NCI-H128 (cell line): ENCODE results near the gene GIGYF2.
"Not testable (repeated sequence)": the region's sequence is repeated elsewhere in the genome, so short reads cannot be mapped to it uniquely, and the experiment has no call there.

ENCODE experiments used
- DNase-seq: peaks from one replicate; lab custom pipeline; 2025; ENCODE audit not compliant: unreplicated experiment; lab: John Stamatoyannopoulos, UW

Gene GIGYF2

GRCh38 chr2:232802091-232802490, 105.0 kb downstream of the GIGYF2 start:
- DNase-seq, result no peak

- no peak for DNase-seq
Measured at GRCh38 chr2:232809349-232810124, 112.4 kb downstream of the GIGYF2 start.

GRCh38 chr2:232810444-232810843, 113.3 kb downstream of the GIGYF2 start:
- DNase-seq, result no peak

GRCh38 chr2:232815569-232815968, 118.4 kb downstream of the GIGYF2 start:
- no peak for DNase-seq

GRCh38 chr2:232816657-232817056, 119.5 kb downstream of the GIGYF2 start:
- DNase-seq, result no peak

- no peak for DNase-seq
Measured at GRCh38 chr2:232817756-232818155, 120.6 kb downstream of the GIGYF2 start.

GRCh38 chr2:232829988-232830387, 132.9 kb downstream of the GIGYF2 start:
- DNase-seq, result no peak

- DNase-seq, result no peak
Measured at GRCh38 chr2:232831496-232831895, 134.4 kb downstream of the GIGYF2 start.

GRCh38 chr2:232833830-232834229, 136.7 kb downstream of the GIGYF2 start:
- DNase-seq, result no peak

GRCh38 chr2:232835687-232836208, 138.6 kb downstream of the GIGYF2 start:
- no peak for DNase-seq

GRCh38 chr2:232836934-232837333, 139.8 kb downstream of the GIGYF2 start:
- no peak for DNase-seq

- no peak for DNase-seq
Measured at GRCh38 chr2:232838406-232838874, 141.3 kb downstream of the GIGYF2 start.

GRCh38 chr2:232839411-232840079, 142.4 kb downstream of the GIGYF2 start:
- DNase-seq, result no peak

GRCh38 chr2:232842689-232843088, 145.6 kb downstream of the GIGYF2 start:
- DNase-seq, result no peak

GRCh38 chr2:232843834-232844233, 146.7 kb downstream of the GIGYF2 start:
- no peak for DNase-seq

GRCh38 chr2:232846055-232846454, 148.9 kb downstream of the GIGYF2 start:
- no peak for DNase-seq

- no peak for DNase-seq
Measured at GRCh38 chr2:232850039-232850438, 152.9 kb downstream of the GIGYF2 start.

GRCh38 chr2:232852081-232852480, 154.9 kb downstream of the GIGYF2 start:
- DNase-seq, result not testable (repeated sequence)

- no peak for DNase-seq
Measured at GRCh38 chr2:232852676-232853075, 155.5 kb downstream of the GIGYF2 start.

- DNase-seq, result no peak
Measured at GRCh38 chr2:232854082-232854481, 157.0 kb downstream of the GIGYF2 start.

GRCh38 chr2:232857158-232857563, 160.0 kb downstream of the GIGYF2 start:
- no peak for DNase-seq

- DNase-seq, result no peak
Measured at GRCh38 chr2:232859385-232859916, 162.3 kb downstream of the GIGYF2 start.
